SK-N-MC (cell line): ENCODE measurements around the gene C14orf132.

Experiments used
- EZH2 ChIP-seq: fragments of 200-600 bp; sonication (generic); IDR thresholded peaks from one replicate; pipeline ENCODE4 v1.6.1; 2017; ENCODE audit warnings: antibody characterized with exemption
- POLR2AphosphoS5 ChIP-seq: IDR thresholded peaks from 2 replicates; pipeline ENCODE4 v1.6.1; 2012; ENCODE audit warnings: mild to moderate bottlenecking, low read depth, low read length, borderline replicate concordance

- TF ChIP-seq POLR2AphosphoS5, result no peak
- no peak for TF ChIP-seq EZH2
These were observed 63.1 kb downstream of the C14orf132 start for GRCh38 chr14:96102081-96102856.
